Measurements from ENCODE around the gene LEPR. TPM values are rescaled to one million over a fixed set of nuclear protein-coding genes. Genes with fewer than 3 reads are reported as not detected.
"Not testable (repeated sequence)": the region's sequence is repeated elsewhere in the genome, so short reads cannot be mapped to it uniquely, and the experiment has no call there.

LEPR gene
- total RNA-seq, 1 donor from 2014 or later, result 3.5 TPM

GRCh38 chr1:65458730-65459396 lies 38.4 kb downstream of the LEPR start:
- no peak for DNase-seq (ENCODE audit: missing footprints)
- ATAC-seq, result no peak
- intact Hi-C loops (cut with DNase I), result no loop called here

- ATAC-seq (no peak), DNase-seq (ENCODE audit: missing footprints) (no peak)
- intact Hi-C loops (cut with DNase I), result no loop called here
Measured at GRCh38 chr1:65459397-65459768, 38.9 kb downstream of the LEPR start.

- ATAC-seq; intact Hi-C loops (cut with DNase I); DNase-seq (ENCODE audit: missing footprints): not testable (repeated sequence)
Measured at GRCh38 chr1:65465837-65466236, 45.4 kb downstream of the LEPR start.

GRCh38 chr1:65467536-65467935 lies 47.1 kb downstream of the LEPR start:
- DNase-seq (ENCODE audit: missing footprints), result peak; percentile 59
- no peak for ATAC-seq
- intact Hi-C loops (cut with DNase I), result no loop called here

GRCh38 chr1:65469126-65469888 lies 48.8 kb downstream of the LEPR start:
- DNase-seq (ENCODE audit: missing footprints) (no peak), ATAC-seq (no peak)
- intact Hi-C loops (cut with DNase I), result no loop called here

- no peak for ATAC-seq
- DNase-seq (ENCODE audit: missing footprints), result no peak
- intact Hi-C loops (cut with DNase I), result no loop called here
Measured at GRCh38 chr1:65469889-65470340, 49.4 kb downstream of the LEPR start.

Other genes starting within 250 kb of the LEPR start
- 2.0 TPM for gene DNAJC6, start 111.1 kb upstream of the LEPR start, total RNA-seq
- 44.3 TPM for gene LEPROT, start within 50 bp of the LEPR start, total RNA-seq